ENCODE measurements around the gene GSDME.

Gene GSDME

GRCh38 chr7:24718977-24719491 is 38.2 kb downstream of the GSDME start:
- FAIRE-seq, result no peak

DNA sequence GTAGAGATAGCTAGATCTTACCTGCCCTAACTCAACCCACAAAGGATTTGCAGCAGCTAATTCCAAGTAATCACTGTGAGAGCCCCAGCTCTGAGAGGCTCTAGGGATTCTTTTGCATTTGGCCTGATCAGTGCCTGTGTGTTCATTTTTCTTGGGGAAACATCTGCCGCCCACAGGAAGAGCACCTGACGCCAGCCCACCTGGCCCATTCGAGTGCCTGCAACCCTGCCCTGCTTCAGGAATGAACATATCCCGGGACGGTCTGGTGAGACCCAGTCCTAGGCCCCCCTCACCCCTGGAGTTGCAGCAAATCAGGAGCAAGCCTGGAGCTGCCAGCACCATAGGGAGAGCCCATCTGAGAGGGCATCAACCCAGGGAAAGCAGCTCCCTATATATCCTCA is 38.8 kb downstream of the GSDME start:
- no peak for FAIRE-seq

- no peak for FAIRE-seq
Observed at GRCh38 chr7:24717694-24718320, 39.5 kb downstream of the GSDME start.

DNA sequence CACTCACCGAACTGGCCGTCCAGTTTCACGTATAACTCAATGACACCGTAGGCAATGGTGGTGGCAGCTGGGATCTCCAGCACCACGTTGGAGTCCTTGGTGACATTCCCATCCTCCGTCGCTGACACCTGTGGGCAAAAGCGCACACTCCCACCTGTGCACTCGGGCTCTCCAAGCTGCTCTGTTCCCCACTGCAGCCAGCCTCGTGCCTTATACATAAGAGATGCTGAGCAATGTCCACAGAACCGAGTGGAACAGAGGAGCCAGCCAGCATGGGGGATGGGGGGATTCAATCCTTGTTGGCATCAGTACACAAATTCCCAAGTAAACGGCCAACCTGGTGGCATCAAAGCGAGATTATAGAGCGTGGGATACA is 40.0 kb downstream of the GSDME start:
- FAIRE-seq, result no peak

GRCh38 chr7:24716480-24717246 is 40.6 kb downstream of the GSDME start:
- FAIRE-seq, result no peak

DNA sequence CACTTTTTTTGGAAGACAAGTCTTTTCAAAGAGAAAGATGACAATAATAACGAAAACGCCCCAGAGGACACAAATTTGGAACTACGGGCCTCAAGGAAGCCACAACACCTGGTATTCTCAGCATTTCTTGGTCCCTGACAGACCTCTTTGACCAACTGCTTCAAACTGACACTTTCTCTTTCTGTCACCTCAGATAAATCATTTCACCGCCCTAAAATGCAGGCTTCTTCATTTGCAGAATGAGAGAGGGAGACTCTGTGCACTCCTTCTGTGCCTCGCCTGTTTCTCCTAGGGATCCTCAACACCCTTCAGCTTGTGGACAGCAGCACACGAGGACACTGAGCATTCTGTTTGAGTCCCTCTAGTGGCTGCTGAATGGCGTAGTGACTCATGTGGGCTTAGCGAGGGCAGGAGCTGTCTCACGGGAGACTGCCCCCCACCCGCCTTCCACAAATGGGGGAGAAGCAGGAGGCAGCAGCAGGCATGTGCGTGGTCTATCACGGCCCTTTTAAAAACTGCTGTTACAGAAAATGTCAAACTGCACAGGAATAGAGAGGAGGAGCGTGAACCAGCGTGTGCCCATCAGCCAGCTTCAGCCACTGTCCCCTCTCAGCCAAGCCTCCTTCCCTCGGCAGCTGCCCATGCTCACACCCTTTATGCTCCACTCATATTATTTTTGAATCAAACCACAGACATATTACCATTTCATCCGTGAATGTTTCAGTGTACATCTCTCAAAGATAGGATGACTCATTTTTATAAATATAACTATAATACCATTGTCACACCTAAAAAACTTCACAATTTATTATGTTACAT is 41.4 kb downstream of the GSDME start:
- no peak for FAIRE-seq

GRCh38 chr7:24715171-24715570 is 42.1 kb downstream of the GSDME start:
- no peak for FAIRE-seq

- no peak for FAIRE-seq
Observed at GRCh38 chr7:24714676-24715010, 42.6 kb downstream of the GSDME start.

DNA sequence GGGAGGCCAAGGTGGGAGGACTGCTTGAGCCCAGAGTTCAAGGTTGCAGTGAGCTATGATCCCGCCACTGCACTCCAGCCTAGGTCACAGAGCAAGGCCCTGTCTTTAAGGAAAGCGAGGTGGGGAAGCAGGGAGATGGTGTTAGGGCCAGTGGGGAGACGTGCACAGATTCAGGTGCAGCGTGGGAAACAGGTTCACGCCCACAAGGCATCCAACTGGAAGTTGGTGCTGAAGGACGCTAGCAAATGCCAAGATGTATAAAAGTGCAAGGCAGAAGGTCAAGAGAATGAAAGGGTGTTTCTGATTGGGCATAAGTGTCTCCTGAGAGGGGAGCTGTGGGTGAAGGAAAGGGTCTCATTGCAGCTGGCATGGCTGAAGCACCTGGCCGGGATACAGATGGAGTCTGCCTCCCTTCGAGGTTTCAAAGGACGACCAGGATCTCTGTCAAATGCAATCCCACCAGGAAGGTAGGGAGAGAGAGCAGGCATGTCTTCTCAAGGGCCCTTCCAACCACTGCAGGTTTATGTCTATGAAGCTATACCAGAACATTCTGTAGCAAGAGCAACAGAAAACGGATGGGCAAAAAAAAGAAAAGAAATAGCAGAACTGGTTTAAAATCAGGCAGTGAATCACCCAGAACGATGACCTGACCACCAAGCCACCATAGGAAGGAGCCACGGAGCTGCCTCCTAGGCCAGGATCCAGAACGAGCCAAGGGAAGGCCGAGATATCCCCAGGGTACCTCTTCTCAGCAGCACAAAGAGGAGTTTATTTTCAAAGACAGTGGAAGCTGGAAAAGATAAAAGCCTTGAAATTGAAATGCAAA is 43.2 kb downstream of the GSDME start:
- FAIRE-seq, result no peak

- no peak for FAIRE-seq
Observed at GRCh38 chr7:24713039-24713793, 44.0 kb downstream of the GSDME start.

- no peak for FAIRE-seq
Observed at GRCh38 chr7:24709585-24710360, 47.5 kb downstream of the GSDME start.

DNA sequence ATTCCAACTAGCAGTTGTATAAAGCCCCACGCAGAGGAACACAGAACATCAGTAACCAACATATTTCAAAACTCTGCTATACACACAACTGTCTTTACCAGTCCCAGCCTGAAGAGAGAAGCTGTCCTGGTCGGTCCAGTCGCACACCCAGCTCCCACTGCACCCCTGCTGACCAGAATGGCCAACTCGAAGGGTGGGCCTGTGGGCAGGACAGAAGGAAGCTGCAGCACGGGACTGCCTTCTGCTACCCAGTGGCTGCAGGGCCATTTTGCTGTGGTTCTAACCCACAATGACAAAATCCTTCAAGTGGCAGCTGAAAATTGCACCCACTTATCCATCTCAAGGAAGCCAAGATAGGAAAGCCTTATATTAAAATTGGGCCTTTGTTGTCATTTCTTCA is 48.2 kb downstream of the GSDME start:
- no peak for FAIRE-seq

DNA sequence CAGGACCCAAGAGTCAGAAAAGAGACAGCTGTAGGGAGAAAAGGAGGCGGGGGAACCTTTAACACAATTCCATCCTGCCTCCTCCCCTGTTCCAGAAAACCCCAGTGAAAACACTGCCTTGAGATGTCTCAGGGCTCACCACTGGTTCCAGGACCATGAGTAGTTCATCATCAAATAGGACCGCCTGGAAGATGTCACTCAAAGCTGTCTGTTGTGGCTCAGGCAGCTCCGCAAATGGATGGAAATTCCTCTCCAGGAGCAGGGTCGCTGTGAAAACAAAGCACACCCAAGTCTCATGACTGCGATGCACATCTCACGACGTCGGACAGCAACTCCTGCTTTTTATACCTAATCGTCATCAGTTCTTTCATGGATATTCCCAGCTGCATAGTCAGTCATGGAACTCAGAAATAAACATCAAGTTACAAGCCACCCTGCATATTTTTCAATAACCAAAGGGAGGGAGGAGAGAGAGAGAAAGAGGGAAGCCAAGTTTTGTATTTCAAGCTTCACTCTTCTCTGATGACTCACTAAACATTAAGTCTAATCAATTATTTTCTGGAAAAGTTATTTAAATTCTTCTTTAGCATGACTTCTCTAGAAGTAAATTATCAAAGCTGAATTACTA is 49.2 kb downstream of the GSDME start:
- FAIRE-seq, result no peak

DNA sequence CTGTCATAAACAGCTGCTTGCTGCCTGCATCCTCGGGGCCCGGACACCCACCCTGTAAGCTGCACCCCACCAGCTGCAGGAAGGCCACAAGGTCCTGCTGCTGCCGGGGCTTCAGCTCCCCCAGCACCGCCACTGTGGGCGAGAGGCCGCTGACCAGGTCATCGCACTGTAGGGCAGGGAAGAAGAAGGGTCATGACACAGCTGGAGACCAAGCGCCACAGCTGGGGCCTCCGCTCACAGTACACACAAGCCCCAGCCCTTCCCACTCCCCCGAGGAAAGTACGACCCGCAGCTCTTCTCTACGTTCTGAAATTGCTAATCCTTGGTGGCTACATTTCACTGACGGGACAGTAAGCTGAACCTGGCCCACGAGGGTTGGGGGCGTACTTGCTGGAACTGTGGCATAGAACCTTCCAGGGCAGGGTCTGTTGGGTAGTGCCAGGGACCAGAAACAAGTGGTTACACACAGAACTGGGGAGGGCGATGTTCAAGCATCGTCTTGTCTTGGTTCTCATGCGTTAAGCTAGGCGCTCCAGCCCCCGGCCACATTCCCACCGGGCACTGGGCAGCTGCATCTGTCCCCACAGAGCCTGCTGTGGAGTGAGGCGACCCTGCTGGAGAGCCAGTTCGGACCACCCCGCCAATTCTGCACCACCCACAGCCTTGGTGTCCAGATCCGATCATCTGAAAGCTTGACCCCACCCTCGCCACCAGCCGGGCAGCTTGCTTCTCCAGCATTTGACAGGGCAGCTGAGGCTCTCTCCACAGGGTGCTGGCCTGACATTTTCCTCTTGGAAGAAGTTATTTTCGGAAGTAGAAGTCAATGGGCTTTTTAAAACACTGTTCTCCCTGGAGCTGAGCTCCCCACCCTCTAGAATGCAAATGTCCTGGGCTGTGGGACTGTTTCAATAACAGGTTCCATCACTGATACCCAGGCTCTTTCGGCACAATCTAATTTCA is 50.8 kb downstream of the GSDME start:
- no peak for FAIRE-seq

GRCh38 chr7:24705461-24705954 is 51.8 kb downstream of the GSDME start:
- FAIRE-seq, result no peak

DNA sequence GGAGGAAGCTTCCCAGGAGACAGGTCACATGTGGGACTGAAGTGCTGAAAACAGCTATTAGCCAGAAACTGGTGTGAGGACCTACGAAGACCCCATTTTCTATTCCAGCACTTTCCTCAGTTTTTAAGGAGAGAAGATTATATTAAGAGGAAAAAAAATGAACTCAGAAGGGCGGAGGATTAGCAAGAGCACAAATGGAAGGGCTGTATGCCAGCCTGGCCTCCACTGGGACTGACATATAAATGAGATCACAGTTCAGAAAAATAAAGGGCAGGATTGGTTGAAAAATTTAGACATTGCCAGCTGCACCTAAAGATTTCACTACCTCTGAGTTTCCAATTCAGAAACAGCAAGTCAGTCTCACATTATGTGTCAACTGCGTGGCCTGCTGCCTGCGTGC is 53.0 kb downstream of the GSDME start:
- no peak for FAIRE-seq

DNA sequence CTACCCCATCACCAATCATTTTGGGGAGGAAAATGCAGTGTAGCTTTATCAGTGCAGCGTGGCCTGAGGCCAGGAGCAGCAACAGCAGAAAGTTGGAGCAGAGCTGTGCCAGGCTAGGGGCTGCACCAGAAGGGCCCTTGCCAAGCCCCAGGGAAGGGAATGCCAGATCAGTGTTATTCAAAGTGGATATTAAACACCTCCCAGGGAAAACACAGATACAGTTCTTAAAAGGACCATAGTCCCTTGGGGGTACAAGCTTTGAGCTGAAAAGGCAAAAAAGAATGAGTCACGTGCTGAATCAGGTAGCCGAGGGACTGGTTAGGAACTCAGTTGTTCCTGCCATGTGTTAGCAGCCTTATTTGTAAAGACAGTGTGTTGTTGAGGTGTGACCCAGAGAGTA is 54.0 kb downstream of the GSDME start:
- no peak for FAIRE-seq

GRCh38 chr7:24702755-24703154 is 54.5 kb downstream of the GSDME start:
- FAIRE-seq, result no peak

Data from TTC549 (cell line).